Measurements from ENCODE around the gene HAPLN2.

HAPLN2 gene

DNA sequence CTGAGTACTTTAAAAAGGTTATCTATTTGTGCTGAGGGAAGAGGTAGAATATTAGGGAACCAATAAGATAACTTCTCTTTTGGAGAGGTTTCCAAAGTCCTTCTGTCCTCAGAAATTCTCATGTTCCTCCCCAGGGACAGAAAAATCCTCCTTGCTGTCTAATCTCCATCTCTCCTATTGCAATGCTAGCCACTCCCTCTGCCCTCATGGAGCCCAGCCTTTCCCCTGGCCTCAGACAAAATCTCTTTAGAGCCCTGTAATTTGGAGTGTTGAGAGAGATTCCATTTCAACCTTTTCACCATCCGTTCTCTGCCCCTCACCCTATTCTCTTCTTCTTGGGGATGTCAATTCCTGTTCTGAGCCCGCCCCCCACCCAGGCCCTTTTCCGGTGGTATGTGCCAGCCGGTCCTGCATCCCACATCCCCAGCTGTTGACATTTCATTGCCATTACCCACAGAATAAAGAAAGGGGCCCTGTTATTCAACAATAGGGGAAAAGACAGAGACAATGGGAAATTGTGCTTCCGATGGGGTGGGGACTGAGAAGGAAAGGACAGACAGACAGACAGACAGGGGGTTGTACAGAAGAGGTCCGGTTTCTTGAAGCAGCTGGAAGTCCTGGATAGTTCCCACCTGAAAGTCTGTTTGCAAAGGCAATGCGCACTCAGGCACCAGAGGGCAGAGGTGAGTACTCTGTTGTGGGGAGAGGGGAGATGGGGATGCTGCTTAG is at the start of gene HAPLN2:
HAPLN2 (plus strand) TSS at position 563 of the 729 bp plus-strand sequence. CDS start 4,076 bp downstream, outside the sequence.
- Mint-ChIP-seq H3K36me3 (ENCODE audit: low read depth) (peaks cover 1% of the 10 kb centered on the region), H3K27me3 (ENCODE audit: low read depth) (peaks cover 80% of the 10 kb centered on the region), H3K4me1 (ENCODE audit: low read depth) (peaks cover 3% of the 10 kb centered on the region), H3K9me3 (no peaks in the 10 kb centered on the region), H3K27ac (no peak within 1 kb of the TSS), H3K4me3 (no peak within 1 kb of the TSS)

DNA sequence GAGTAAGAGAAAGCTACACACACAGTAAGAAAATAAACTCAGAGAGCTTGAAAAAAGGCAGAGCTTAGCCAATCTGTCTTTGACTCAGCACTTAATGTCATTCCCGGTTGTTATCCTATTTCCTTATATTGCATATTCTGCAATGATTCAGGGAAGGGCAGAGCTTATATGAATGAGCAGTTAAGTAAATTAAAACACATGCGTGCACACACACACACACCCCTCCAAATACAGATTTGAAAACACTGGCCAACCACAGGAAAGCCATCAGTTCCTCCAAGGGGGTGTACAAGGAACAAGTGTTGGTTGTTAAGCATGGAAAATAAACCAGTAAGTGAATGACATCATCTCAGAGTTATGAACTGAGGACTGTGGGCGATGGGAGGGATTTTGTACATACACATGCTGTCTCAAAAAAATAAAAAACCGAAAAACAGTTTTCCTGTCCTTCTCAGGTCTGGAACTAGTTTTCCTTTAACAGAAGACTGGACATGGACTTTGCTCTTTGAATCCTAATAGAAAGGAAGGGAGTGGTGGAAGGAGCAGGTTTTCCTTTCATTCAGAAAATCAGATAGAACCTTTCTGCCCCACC is 47.9 kb upstream of the HAPLN2 start:
- H3K4me3 Mint-ChIP-seq, result peak overlapping the region; percentile 96
- peaks cover 22% of the 10 kb centered on the region for H3K27me3 Mint-ChIP-seq (ENCODE audit: low read depth)
- H3K27ac Mint-ChIP-seq, result no peak overlapping the region
- no peaks in the 10 kb centered on the region for H3K9me3 Mint-ChIP-seq
- H3K36me3 Mint-ChIP-seq (ENCODE audit: low read depth), result peaks cover 8% of the 10 kb centered on the region
- peaks cover 20% of the 10 kb centered on the region for H3K4me1 Mint-ChIP-seq (ENCODE audit: low read depth)

DNA sequence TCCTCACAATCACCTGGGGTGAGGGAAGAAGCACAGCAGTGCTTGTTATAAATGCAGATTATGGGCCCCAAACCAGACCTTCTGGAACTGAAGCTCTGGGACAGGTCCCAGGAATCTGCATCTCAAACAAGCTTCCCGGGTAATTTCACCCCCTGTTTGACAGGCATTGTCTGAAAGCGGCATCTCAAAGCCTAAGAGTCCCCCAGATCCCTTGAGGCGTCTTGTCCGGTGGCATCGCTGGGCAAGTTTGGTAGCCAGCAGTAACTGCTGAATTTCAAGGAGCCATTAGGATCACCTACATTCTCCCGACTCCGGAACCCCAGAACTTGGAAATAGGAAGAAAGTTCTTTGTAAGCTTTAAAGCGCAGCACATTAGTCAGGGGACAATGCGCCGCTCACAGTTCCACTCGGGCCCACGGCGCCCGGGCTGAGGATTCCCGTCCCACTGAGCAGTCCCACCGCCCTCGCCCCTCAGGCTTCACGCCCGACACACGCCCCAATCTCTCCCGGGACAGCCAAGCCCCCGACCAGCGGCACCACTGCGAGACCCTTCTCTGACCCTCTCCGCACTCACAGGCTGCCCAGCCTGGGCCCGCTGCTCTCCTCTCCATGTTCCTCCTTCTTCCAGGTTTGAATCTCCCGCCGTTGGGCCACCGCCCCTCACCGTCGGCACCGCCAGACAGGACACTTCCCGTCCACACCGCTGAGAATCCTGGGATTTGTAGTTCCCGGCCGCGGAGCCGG is 47.1 kb upstream of the HAPLN2 start, which contains the start of gene IQGAP3:
IQGAP3 (minus strand) TSS at position 647 of the 744 bp plus-strand sequence; CDS start at position 611, 36 bp downstream.
- Mint-ChIP-seq H3K27me3 (ENCODE audit: low read depth) (peaks cover 22% of the 10 kb centered on the region), H3K4me3 (peak within 1 kb of the TSS; percentile 96), H3K36me3 (ENCODE audit: low read depth) (peaks cover 8% of the 10 kb centered on the region), H3K9me3 (no peaks in the 10 kb centered on the region), H3K27ac (peak within 1 kb of the TSS; percentile 56), H3K4me1 (ENCODE audit: low read depth) (peaks cover 20% of the 10 kb centered on the region)

DNA sequence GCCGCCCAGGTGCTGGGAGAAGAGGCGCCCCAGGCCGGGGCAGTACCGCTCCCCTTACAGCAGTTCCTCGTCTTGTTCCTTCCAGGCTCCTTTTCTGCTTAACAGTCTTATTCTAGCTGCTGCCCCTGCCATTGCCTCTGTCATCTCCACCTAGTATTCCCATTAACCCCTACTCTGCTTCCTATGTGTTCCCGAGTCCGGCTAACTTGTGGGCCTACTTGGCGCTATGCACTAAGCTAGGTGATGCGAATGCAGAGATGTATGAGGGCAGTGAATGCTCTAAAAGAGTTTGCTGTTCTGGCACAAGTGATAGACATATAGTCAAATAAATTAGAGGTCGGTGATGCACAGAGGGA is 46.6 kb upstream of the HAPLN2 start:
- Mint-ChIP-seq H3K4me3 (peak overlapping the region; percentile 96), H3K4me1 (ENCODE audit: low read depth) (peaks cover 20% of the 10 kb centered on the region), H3K9me3 (no peaks in the 10 kb centered on the region), H3K36me3 (ENCODE audit: low read depth) (peaks cover 8% of the 10 kb centered on the region), H3K27me3 (ENCODE audit: low read depth) (peaks cover 22% of the 10 kb centered on the region), H3K27ac (no peak overlapping the region)

DNA sequence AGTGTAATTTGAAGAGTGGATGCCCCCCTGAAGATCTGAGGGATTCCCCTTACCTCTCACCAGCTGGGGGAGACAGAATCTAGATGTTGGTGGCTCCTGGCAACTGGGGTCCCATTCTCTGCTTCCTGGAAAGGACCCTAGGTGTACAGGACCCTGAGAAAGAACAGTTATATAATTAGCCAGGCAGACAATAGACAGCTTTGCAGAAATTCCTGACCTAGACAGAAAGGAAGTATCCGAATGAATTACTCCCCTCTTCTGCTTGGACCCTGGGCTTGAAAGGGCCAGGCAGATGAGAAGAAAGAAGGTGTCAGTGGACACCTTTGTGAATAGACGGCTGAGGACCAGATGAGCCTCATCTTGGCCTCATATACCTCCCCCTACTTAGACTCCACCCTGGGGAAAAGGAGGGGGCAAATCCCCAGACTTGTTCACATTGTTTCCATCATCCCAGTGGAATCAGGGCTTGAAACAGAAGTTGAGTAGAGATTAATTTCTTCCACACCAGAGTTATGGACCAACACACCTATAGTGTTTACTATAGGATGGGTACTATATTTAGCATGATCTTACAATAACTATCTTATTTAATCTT is 45.1 kb upstream of the HAPLN2 start:
- peaks cover 4% of the 10 kb centered on the region for H3K36me3 Mint-ChIP-seq (ENCODE audit: low read depth)
- H3K4me1 Mint-ChIP-seq (ENCODE audit: low read depth), result peaks cover 20% of the 10 kb centered on the region
- no peak overlapping the region for H3K27ac Mint-ChIP-seq
- no peaks in the 10 kb centered on the region for H3K9me3 Mint-ChIP-seq
- peaks cover 22% of the 10 kb centered on the region for H3K27me3 Mint-ChIP-seq (ENCODE audit: low read depth)
- no peak overlapping the region for H3K4me3 Mint-ChIP-seq

DNA sequence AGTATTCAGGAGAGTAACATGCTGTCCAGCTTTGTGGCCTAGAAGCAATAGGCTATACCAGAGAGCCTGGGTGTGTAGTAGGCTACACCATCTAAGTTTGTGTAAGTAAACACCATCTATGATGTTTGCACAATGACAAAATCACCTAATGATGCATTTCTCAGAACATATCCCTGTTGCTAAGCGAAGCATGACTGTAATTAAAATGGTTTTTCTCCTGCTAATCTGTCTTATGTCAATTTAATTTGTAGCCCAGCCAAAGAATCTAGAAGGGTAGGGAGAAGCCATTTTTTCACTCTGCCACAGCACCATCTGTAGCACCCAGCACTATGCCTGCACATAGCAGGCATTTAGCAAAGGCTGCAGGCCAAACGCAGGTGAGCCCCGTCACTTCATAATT is 41.7 kb upstream of the HAPLN2 start:
- H3K4me3 Mint-ChIP-seq, result no peak overlapping the region
- no peak overlapping the region for H3K27ac Mint-ChIP-seq
- peaks cover 11% of the 10 kb centered on the region for H3K4me1 Mint-ChIP-seq (ENCODE audit: low read depth)
- H3K9me3 Mint-ChIP-seq, result no peaks in the 10 kb centered on the region
- H3K36me3 Mint-ChIP-seq (ENCODE audit: low read depth), result no peaks in the 10 kb centered on the region
- peaks cover 22% of the 10 kb centered on the region for H3K27me3 Mint-ChIP-seq (ENCODE audit: low read depth)

DNA sequence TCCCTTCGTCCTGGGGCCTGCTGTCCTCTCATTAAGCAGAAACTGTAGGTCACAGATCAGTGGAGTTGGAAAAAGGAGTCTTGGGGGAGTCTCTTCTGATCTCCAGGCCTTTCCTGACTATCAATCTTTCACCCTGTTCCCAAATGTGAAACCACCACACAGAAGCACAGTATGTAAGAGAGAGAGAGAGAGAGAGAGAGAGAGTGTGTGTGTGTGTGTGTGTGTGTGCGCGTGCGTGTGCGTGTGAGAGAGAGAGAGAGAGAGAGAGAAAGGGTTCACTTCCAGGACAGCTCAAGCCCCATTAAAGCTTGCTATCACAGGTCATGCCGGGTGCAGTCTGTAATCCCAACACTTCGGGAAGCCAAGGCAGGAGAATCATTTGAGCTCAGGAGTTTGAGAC is 41.2 kb upstream of the HAPLN2 start:
- H3K4me1 Mint-ChIP-seq (ENCODE audit: low read depth), result peaks cover 10% of the 10 kb centered on the region
- no peak overlapping the region for H3K4me3 Mint-ChIP-seq

DNA sequence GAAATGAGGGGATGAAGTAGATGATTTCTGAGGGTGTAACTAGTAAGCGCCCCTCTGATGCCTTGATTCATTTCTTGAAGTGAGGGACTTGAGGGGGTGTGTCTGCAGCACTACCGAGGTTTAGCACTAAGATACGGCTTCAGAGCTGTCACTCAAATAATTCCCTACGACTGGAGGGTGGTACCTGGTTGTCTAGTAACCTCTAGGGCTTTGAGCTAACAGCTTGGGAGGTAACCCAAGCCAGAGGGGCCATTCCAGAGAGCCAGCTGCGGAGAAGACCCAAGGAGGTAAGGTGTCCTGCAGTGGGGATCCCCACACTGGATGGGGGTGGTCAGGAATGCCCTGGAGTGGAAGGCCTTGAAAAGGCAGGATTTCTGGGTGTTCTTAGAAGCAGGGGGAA is 39.7 kb upstream of the HAPLN2 start, which contains the start of gene TTC24:
TTC24 (plus strand) TSS at position 252 of the 400 bp plus-strand sequence. CDS start 1,642 bp downstream, outside the sequence.
- Mint-ChIP-seq H3K36me3 (ENCODE audit: low read depth) (no peaks in the 10 kb centered on the region), H3K4me3 (no peak within 1 kb of the TSS), H3K4me1 (ENCODE audit: low read depth) (peaks cover 12% of the 10 kb centered on the region), H3K9me3 (no peaks in the 10 kb centered on the region), H3K27me3 (ENCODE audit: low read depth) (peaks cover 8% of the 10 kb centered on the region), H3K27ac (no peak within 1 kb of the TSS)

More for the DNA sequence above, 41.2 kb upstream of the HAPLN2 start:
- H3K9me3 Mint-ChIP-seq, result no peaks in the 10 kb centered on the region
- H3K27me3 Mint-ChIP-seq (ENCODE audit: low read depth), result peaks cover 18% of the 10 kb centered on the region
- no peaks in the 10 kb centered on the region for H3K36me3 Mint-ChIP-seq (ENCODE audit: low read depth)
- H3K27ac Mint-ChIP-seq, result no peak overlapping the region

DNA sequence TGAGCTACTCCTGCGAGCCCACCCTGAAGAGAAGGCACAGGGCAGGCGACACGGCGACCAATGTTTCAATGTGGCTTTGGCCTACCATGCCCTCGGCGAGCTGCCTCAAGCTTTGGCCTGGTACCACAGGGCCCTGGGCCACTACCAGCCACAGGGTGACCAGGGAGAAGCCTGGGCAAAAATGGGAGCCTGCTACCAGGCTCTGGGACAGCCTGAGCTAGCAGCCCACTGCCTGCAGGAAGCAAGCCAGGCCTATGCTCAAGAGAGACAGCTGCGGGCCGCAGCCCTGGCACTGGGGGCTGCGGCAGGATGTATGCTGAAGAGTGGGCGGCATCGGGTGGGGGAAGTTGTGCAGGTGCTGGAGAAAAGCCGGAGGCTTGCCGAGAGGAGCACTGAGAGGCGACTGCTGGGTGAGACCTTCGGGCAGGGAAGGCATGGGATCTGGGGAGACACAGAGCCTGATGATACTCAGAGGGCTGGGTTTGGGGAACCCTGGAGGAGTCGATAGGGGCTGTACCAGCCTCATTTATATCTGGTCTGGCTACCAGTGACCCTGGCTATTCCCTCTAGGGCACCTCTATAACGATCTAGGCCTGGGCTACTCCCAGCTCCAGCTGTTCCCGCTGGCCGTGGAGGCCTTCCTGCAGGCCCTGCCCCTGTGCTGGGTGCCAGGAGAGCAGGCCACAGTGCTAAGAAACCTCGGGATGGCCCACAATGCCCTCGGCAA is 37.4 kb upstream of the HAPLN2 start:
- Mint-ChIP-seq H3K4me1 (ENCODE audit: low read depth) (peaks cover 13% of the 10 kb centered on the region), H3K4me3 (peak overlapping the region; percentile 74), H3K27ac (peak overlapping the region; percentile 81), H3K9me3 (no peaks in the 10 kb centered on the region), H3K36me3 (ENCODE audit: low read depth) (no peaks in the 10 kb centered on the region), H3K27me3 (ENCODE audit: low read depth) (no peaks in the 10 kb centered on the region)

DNA sequence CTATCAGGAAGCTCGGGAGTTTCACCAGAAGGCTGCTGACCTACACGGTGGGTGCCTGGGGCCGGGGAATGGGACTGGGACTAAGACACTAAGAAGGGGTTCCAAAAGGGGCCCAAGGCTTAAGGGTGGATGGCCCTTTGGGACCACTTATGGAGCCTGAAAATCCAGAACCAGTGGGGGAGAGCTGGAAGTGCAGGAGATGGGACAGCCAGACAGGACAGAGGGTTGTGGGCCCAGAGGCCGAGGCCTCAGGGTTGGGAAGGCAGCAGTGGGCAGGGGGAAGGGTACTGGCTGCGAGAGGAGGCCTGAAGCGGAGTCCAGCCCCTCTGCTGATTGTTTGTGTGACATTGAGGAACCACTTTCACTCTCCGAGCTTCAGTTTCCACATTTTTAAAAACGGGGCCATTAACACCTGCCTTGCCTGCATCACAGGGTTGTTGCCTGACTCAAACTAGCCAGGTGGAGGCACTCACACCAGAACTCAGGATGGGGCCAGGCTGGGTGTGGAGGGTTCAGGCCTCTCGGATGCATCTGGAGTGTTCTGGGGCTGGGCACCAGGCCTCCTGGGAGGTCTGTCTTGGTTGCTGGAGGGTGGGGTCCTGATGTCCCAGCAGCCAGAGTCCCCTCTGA is 36.7 kb upstream of the HAPLN2 start:
- Mint-ChIP-seq H3K4me1 (ENCODE audit: low read depth) (peaks cover 13% of the 10 kb centered on the region), H3K4me3 (peak overlapping the region; percentile 74), H3K36me3 (ENCODE audit: low read depth) (no peaks in the 10 kb centered on the region), H3K9me3 (no peaks in the 10 kb centered on the region), H3K27me3 (ENCODE audit: low read depth) (no peaks in the 10 kb centered on the region), H3K27ac (peak overlapping the region; percentile 81)

DNA sequence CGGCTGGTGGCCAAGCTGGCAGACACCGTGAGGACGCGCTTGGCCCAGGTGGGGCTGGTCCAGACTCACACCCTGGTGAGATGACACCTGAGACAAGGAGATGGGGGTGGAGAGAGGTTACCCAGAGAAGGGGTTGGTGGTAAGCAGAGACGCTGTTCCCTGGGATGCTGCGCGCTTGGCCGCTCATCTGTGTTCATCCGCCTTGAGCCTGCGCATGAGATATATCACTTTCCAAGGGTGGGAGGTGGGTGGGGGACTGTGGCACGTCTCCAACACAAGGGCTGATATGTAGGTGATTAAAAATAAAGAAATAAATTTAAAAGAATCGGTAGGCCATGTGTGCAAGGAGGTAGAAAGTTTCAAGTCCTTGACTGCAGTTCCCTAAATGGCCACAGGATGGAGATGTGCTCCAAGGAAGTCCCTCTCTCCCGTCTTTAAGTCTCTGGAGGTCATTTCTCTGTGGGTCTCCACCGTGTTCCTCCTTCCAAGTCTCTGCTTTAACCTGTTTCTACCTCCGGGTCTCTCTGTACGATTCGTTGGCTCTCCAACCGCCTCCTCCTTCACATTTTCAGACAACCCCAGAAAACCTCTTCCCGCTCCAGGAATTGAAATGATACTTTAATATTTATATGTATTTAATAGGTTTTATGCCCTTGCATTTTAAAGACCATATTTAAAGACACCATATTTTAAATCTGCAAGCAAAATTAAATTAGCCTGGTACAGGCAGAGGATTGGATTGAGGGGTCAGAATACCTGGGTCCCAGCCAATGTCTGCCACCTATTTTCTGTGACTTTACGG is 35.2 kb upstream of the HAPLN2 start:
- H3K4me1 Mint-ChIP-seq (ENCODE audit: low read depth), result peaks cover 13% of the 10 kb centered on the region
- no peaks in the 10 kb centered on the region for H3K27me3 Mint-ChIP-seq (ENCODE audit: low read depth)
- no peak overlapping the region for H3K27ac Mint-ChIP-seq
- no peaks in the 10 kb centered on the region for H3K9me3 Mint-ChIP-seq
- H3K36me3 Mint-ChIP-seq (ENCODE audit: low read depth), result no peaks in the 10 kb centered on the region
- no peak overlapping the region for H3K4me3 Mint-ChIP-seq

DNA sequence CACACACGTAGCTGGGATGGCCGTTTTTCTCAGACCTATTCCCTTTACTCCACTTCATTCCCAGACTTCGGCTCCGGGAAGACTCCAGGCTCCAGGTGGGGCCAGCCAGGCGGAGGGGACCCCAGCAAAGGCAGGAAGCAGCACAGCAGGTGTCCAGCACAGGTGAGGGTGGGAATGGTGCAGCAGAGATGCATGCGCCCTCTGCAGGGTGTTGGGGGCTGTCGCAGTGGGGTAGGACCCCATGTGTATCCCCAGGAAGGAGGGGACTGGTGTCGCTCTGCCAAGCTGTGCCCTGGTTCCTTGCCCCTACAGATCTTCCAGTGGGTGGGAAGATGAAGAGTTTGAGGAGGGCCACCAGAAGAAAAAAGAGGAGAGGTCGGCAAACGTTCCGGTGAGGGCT is 34.4 kb upstream of the HAPLN2 start:
- H3K4me3 Mint-ChIP-seq, result no peak overlapping the region
- no peaks in the 10 kb centered on the region for H3K9me3 Mint-ChIP-seq
- no peak overlapping the region for H3K27ac Mint-ChIP-seq
- no peaks in the 10 kb centered on the region for H3K36me3 Mint-ChIP-seq (ENCODE audit: low read depth)
- H3K4me1 Mint-ChIP-seq (ENCODE audit: low read depth), result peaks cover 13% of the 10 kb centered on the region
- no peaks in the 10 kb centered on the region for H3K27me3 Mint-ChIP-seq (ENCODE audit: low read depth)

DNA sequence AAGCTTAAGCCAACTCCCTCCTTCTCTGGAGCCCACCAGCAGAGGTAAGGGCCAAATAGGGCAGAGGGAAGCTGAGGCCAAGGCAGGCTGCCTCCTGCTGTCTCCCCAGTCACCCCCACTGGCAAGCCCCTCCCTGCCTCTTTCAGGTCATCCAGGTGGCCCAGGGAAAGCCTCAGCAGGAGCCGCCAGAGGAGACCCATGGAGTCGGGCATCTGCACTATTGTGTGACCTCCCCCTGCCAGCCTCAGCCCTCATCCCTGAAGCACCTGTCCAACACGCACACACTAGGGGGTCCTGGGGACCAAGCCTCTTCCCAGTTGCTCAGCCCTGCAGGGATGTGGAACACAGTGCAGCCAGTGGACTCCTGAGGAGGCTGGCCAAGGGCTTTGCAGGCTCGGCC is 32.9 kb upstream of the HAPLN2 start:
- Mint-ChIP-seq H3K4me1 (ENCODE audit: low read depth) (peaks cover 15% of the 10 kb centered on the region), H3K9me3 (no peaks in the 10 kb centered on the region), H3K27ac (no peak overlapping the region), H3K27me3 (ENCODE audit: low read depth) (no peaks in the 10 kb centered on the region), H3K4me3 (no peak overlapping the region), H3K36me3 (ENCODE audit: low read depth) (no peaks in the 10 kb centered on the region)

All from T-helper 1 cell treated with Interleukin-12 subunit alpha and Interleukin-12 subunit beta and Interleukin-4 antibody, amounts not matched to agents 30 μg/mL and 1 μg/mL, for 36 hours (primary cell).